Fibroblast of villous mesenchyme (primary cell): ENCODE measurements around the gene KBTBD12. TPM values are rescaled to one million over a fixed set of nuclear protein-coding genes. Genes with fewer than 3 reads are reported as not detected.

ENCODE experiments used
- DNase-seq: peaks from one replicate; pipeline ENCODE4 v3.0.0-alpha.2; 2010; ENCODE audit warnings: low read depth
- H3K4me3 ChIP-seq: 2 replicates; pipeline ENCODE4 v1.5.1; 2011; ENCODE audit warnings: low read depth, mild to moderate bottlenecking, low read length
- CTCF ChIP-seq: IDR thresholded peaks from 2 replicates; pipeline ENCODE4 v1.5.1; 2012; ENCODE audit warnings: low read depth, mild to moderate bottlenecking, low read length; ENCODE audit not compliant: insufficient read depth
- total RNA-seq: library from RNA; depleted of rRNA; stranded (reverse); fragments of >200 nt; gene quantifications from 2 replicates; pipeline ENCODE4 v1.2.3, GENCODE V29; 2012

The KBTBD12 gene
- total RNA-seq, 1 donor, result not detected

- no peak overlapping the region for H3K4me3 ChIP-seq
- no peak for TF ChIP-seq CTCF
- no peak for DNase-seq
Observed at GRCh38 chr3:127981097-127981496, 66.1 kb downstream of the KBTBD12 start.

GRCh38 chr3:127982155-127982554 is 67.1 kb downstream of the KBTBD12 start:
- no peak for TF ChIP-seq CTCF
- no peak overlapping the region for H3K4me3 ChIP-seq
- DNase-seq, result no peak

GRCh38 chr3:127984241-127984975 is 69.4 kb downstream of the KBTBD12 start:
- DNase-seq, result peak; percentile 7
- no peak overlapping the region for H3K4me3 ChIP-seq
- no peak for TF ChIP-seq CTCF

GRCh38 chr3:127985216-127985615 is 70.2 kb downstream of the KBTBD12 start:
- no peak for DNase-seq
- no peak overlapping the region for H3K4me3 ChIP-seq
- TF ChIP-seq CTCF, result no peak

DNA sequence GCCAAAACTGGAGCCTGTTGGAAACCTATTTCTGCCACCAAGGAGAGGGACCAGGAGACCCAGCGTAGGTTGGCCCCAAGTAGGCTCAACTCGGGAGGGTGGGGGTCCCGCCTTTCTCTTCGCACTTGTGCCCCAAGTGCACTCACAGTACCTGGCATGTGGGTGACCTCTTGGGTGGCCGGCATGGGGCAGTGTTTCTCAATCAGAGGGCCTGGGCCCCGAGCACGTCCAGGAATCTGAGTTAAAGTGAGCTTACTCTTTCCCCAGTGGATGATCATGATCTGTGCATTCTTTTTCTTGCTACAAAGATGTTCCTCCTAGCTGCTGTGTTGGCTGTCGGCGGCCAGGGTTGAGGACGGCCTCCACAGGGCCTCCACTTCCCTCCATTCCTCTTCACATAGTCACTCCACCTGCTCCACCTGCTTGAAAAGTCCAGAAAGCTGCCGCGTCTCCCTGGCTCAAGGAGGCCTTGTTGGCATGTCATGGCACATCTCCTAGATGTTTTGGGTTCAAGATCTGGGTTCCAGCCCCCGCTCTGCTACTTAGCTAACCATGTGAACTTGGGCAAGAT is 70.7 kb downstream of the KBTBD12 start:
- no peak for TF ChIP-seq CTCF
- H3K4me3 ChIP-seq, result no peak overlapping the region
- no peak for DNase-seq

GRCh38 chr3:127986803-127987202 is 71.8 kb downstream of the KBTBD12 start:
- no peak for DNase-seq
- TF ChIP-seq CTCF, result no peak
- no peak overlapping the region for H3K4me3 ChIP-seq
